K562 (cell line): ENCODE results near the gene RETREG1. TPM values are rescaled to one million over a fixed set of nuclear protein-coding genes. Genes with fewer than 3 reads are reported as not detected.

Experiments used
- ATAC-seq: fragments of 200-7000 bp; cut with Tn5 transposase; 3 replicates; pipeline ENCODE4 v1.9.1; 2020; ENCODE audit warnings: moderate library complexity
- BruUV-seq: library from RNA; stranded (reverse); fragments of 400-500 nt; replicated peaks from 2 replicates; lab custom pipeline; 2021; lab: Mats Ljungman, UMichigan
- CTCF ChIA-PET: fragments of 300-600 bp; formaldehyde crosslinking; extraction: SDS; loops from one replicate; lab custom pipeline; 2021; ENCODE audit warnings: low intra/inter-chr PET ratio; lab: Yijun Ruan, JAX
- POLR2A ChIA-PET: fragments of 300-600, 350-650 bp; sonication (Branson Sonifier 250); formaldehyde crosslinking; extraction: SDS; loops from one replicate; lab custom pipeline; 2021; ENCODE audit warnings: antibody characterized with exemption, inconsistent platforms; lab: Yijun Ruan, JAX
- DNase-seq, 4 experiments: peaks; one replicate each; pipeline versions ENCODE4 v3.0.0 to v3.0.0-alpha.2; 2011 to 2018; ENCODE audit warnings: low spot score in 3 of 4, mixed read lengths in 3 of 4; ENCODE audit errors: extremely low read depth in 1 of 4
- FAIRE-seq: peaks from 2 replicates; lab custom pipeline; 2011; peaks lifted over from hg19 to GRCh38; lab: Jason Lieb, UNC
- H2AFZ ChIP-seq: 2 replicates; pipeline ENCODE4 v1.6.0; 2011; ENCODE audit warnings: low read depth, low read length, control low read depth, inconsistent platforms
- H3K27ac ChIP-seq: fragments of 200-600 bp; 3 replicates; pipeline ENCODE4 v1.8.0; 2011; ENCODE audit warnings: low read depth, mild to moderate bottlenecking, control low read depth, inconsistent platforms, low read length, moderate library complexity, mixed read lengths; ENCODE audit errors: extremely low read depth
- H3K27me3 ChIP-seq, 2 experiments: fragments of 300-600 bp in 1 of 2; 2 replicates in 1 of 2; 3 replicates in 1 of 2; pipeline versions ENCODE4 v1.6.0 to v1.8.0; 2011; ENCODE audit warnings: inconsistent platforms in 2 of 2, low read length in 2 of 2, mild to moderate bottlenecking in 1 of 2, mixed read lengths in 1 of 2, moderate library complexity in 1 of 2; ENCODE audit not compliant: control insufficient read depth in 2 of 2, insufficient read depth in 2 of 2
- H3K36me3 ChIP-seq: fragments of 300-600 bp; 3 replicates; pipeline ENCODE4 v1.8.0; 2011; ENCODE audit warnings: mild to moderate bottlenecking, low read length, inconsistent platforms; ENCODE audit not compliant: control insufficient read depth, insufficient read depth
- H3K4me1 ChIP-seq, 2 experiments: fragments of 200-600 bp in 1 of 2; replicated peaks in 1 of 2; 2 replicates in 1 of 2; 3 replicates in 1 of 2; pipeline versions ENCODE4 v1.5.1 to v1.8.0; 2011; ENCODE audit warnings: inconsistent platforms in 2 of 2, low read length in 2 of 2, mild to moderate bottlenecking in 1 of 2, mixed read lengths in 1 of 2, moderate library complexity in 1 of 2; ENCODE audit not compliant: control insufficient read depth in 2 of 2, insufficient read depth in 2 of 2
- H3K4me2 ChIP-seq: 2 replicates; pipeline ENCODE4 v1.6.1; 2011; ENCODE audit warnings: low read length, control low read depth, inconsistent platforms, mixed read lengths; ENCODE audit not compliant: insufficient read depth
- H3K4me3 ChIP-seq: fragments of 200-600 bp; sonication (generic), shearing (Covaris generic); 2 replicates; pipeline ENCODE4 v1.5.1; 2016; ENCODE audit warnings: control low read depth, inconsistent platforms
- H3K79me2 ChIP-seq: fragments of 200-600 bp; 3 replicates; pipeline ENCODE4 v1.8.0; 2011; ENCODE audit warnings: low read length, inconsistent platforms; ENCODE audit not compliant: control insufficient read depth, insufficient read depth
- H3K9ac ChIP-seq, 2 experiments: 2 replicates each; pipeline versions ENCODE4 v1.6.0 to v1.6.1; 2011; ENCODE audit warnings: low read depth in 2 of 2, low read length in 2 of 2, control low read depth in 1 of 2, inconsistent platforms in 1 of 2, mild to moderate bottlenecking in 1 of 2, mixed read lengths in 1 of 2; ENCODE audit not compliant: insufficient read depth in 1 of 2
- H3K9me1 ChIP-seq: one replicate; pipeline ENCODE4 v1.6.0; 2011; ENCODE audit warnings: inconsistent platforms, mild to moderate bottlenecking, low read length, moderate library complexity; ENCODE audit not compliant: control insufficient read depth, insufficient read depth
- H3K9me3 ChIP-seq: replicated peaks from 2 replicates; pipeline ENCODE4 v1.5.1; 2011; ENCODE audit warnings: low read depth, low read length, inconsistent platforms; ENCODE audit not compliant: control insufficient read depth, insufficient read depth
- H4K20me1 ChIP-seq: replicated peaks from 2 replicates; pipeline ENCODE4 v1.6.1; 2011; ENCODE audit warnings: low read length, inconsistent platforms, mixed read lengths; ENCODE audit not compliant: control insufficient read depth, insufficient read depth
- MECOM ChIP-seq: fragments of 250-450 bp; sonication (Bioruptor Pico); IDR thresholded peaks from 2 replicates; pipeline ENCODE4 v1.8.0; 2022; ENCODE audit warnings: inconsistent platforms
- PRPF4 ChIP-seq: fragments of 200-400 bp; formaldehyde crosslinking; IDR thresholded peaks from one replicate; pipeline ENCODE4 v1.6.1; 2017; ENCODE audit warnings: low read length, low read depth, mild to moderate bottlenecking; ENCODE audit not compliant: insufficient read depth, poor library complexity, severe bottlenecking
- XRCC4 ChIP-seq: IDR thresholded peaks from one replicate; pipeline ENCODE4 v1.6.1; 2011; ENCODE audit not compliant: insufficient read depth, insufficient read length; ENCODE audit errors: extremely low read depth
- ZBTB40 ChIP-seq, 2 experiments: fragments of 450-650 bp in 1 of 2; sonication (generic) in 1 of 2; formaldehyde crosslinking in 1 of 2; IDR thresholded peaks; 2 replicates each; pipeline versions ENCODE4 v1.7.1 to v1.9.0; 2016 to 2022; ENCODE audit warnings: inconsistent platforms in 1 of 2, mild to moderate bottlenecking in 1 of 2, missing genetic modification reagents in 1 of 2
- ZNF224 ChIP-seq: sonication (generic); formaldehyde crosslinking; IDR thresholded peaks from 2 replicates; pipeline ENCODE4 v1.8.0; 2022; ENCODE audit warnings: mild to moderate bottlenecking, missing genetic modification reagents
- ZNF639 ChIP-seq, 2 experiments: fragments of 200-800 bp in 1 of 2; sonication (Bioruptor generic) in 1 of 2; sonication (generic) in 1 of 2; formaldehyde crosslinking in 1 of 2; IDR thresholded peaks in 1 of 2; conservative IDR thresholded peaks in 1 of 2; 2 replicates each; pipeline versions ENCODE4 v1.5.0 to v1.6.1; 2016 to 2020; ENCODE audit warnings: missing compliant biosample characterization in 1 of 2, missing genetic modification characterization in 1 of 2, missing genetic modification reagents in 1 of 2
- WGBS: fragments of 100-300 bp; shearing (Covaris generic); methylation state at CpG from one replicate; pipeline ENCODE4 v1.1.6; 2016; ENCODE audit warnings: low coverage, mixed read lengths; ENCODE audit not compliant: insufficient coverage; ENCODE audit errors: missing lambda C conversion rate; 5-methylcytosine and 5-hydroxymethylcytosine counted together
- in situ Hi-C: fragments of 300-500 bp; cut with MboI; formaldehyde crosslinking; loops from 4 replicates; pipeline ENCODE4 v1.15.0; 2018; ENCODE audit warnings: inconsistent platforms, mixed read lengths
- intact Hi-C: fragments of 100-400 bp; cut with micrococcal nuclease; formaldehyde crosslinking; loops from 2 replicates; pipeline ENCODE4 v1.14.2; 2022
- polyA plus RNA-seq, 8 experiments: library from polyadenylated mRNA; depleted of rRNA in 4 of 8; stranded (reverse) in 5 of 8; unstranded in 3 of 8; fragments of >200 nt; fragmentation: Nextera tagmentation in 2 of 8; fragmentation: Illumina TruSeq in 1 of 8; extraction: Ambion mirVana in 2 of 8; extraction: Trizol in 1 of 8; gene quantifications; 2 replicates each; pipeline versions ENCODE4 v1.2.1 to v1.2.3, GENCODE V29; 2011 to 2014; ENCODE audit warnings: inconsistent platforms in 1 of 8, missing spikeins in 1 of 8
- total RNA-seq, 7 experiments: library from RNA; depleted of rRNA in 6 of 7; stranded (reverse); fragments of >200 nt in 6 of 7; fragmentation: Illumina TruSeq in 2 of 7; extraction: Trizol in 2 of 7; gene quantifications; 2 replicates each; pipeline versions ENCODE4 v1.2.1 to v1.2.3, GENCODE V29; 2011 to 2021; ENCODE audit warnings: low replicate concordance in 1 of 7
- TF ChIP-seq, protein P1 (sequence below): fragments of 250-450 bp; sonication (Bioruptor Pico); IDR thresholded peaks from 2 replicates; pipeline ENCODE4 v1.6.1; 2021; ENCODE audit warnings: mild to moderate bottlenecking

Gene RETREG1
- total and polyA plus RNA-seq, 9 of the 15 experiments (the other 6 are each of a cell fraction or from before 2014, with no cell fraction given): 0.01 to 0.20 (median 0.08) TPM; not detected in 5

DNA sequence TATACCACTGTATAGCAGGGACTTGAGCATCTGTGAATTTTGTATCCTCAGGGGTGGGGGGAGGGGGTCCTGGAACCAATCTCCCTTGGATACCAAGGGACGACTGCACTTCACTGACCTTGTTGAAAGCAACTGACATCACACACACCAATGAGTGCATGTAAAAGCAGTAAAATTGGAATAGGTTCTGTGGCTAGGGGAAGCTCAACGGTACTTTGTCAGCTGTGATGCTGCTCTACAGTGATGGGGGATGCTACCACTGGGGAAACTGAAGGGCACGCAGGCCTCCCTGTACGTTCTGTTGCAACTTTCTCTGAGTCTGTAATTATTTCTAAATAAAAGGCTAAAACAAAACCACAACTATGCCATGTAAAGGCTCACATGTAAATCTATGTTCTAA lies 47.0 kb upstream of the RETREG1 start (continued):
- TF ChIP-seq ZNF639 (CRISPR knock-in tag; conservative IDR thresholded peaks at IDR 0.05 in 1 of 2, IDR thresholded peaks at IDR 0.05 in 1 of 2): no peak
- TF ChIP-seq PRPF4: no peak
- TF ChIP-seq ZNF224 (CRISPR knock-in tag): no peak

- DNase-seq: no peak
- WGBS: 0% methylated on average over 2 of the region's 2 CpGs
- POLR2A ChIA-PET: no interaction called here
- Histone ChIP-seq H4K20me1 (no peaks in the 10 kb centered on the region), H3K4me1 (no peaks in the 10 kb centered on the region), H3K9me1 (no peaks in the 10 kb centered on the region), H2AFZ (no peak overlapping the region), H3K4me3 (no peak overlapping the region), H3K27ac (no peak overlapping the region), H3K79me2 (no peaks in the 10 kb centered on the region), H3K4me2 (no peak overlapping the region), H3K27me3 (peaks cover 0 to 6% of the 10 kb centered on the region in 2 experiments; a peak in 3 of 5 replicates), H3K9ac (no peak overlapping the region), H3K9me3 (no peaks in the 10 kb centered on the region), H3K36me3 (no peaks in the 10 kb centered on the region)
- CTCF ChIA-PET: no interaction called here
- in situ Hi-C loops: no loop called here
- BruUV-seq: no TSS peak
- intact Hi-C loops: loop anchor here (10.0 kb wide), 1 partner anchor 177 kb away; no protein-coding TSS in a partner anchor
- ATAC-seq: no peak
- FAIRE-seq: no peak
- no peak for TF ChIP-seq MECOM (CRISPR knock-in tag)
- peak; percentile 81 for TF ChIP-seq ZBTB40 (IDR thresholded peaks at IDR 0.05)
- TF ChIP-seq ZBTB40 (CRISPR knock-in tag; IDR thresholded peaks at IDR 0.05): no peak
- TF ChIP-seq XRCC4: no peak
- TF ChIP-seq, protein P1, sequence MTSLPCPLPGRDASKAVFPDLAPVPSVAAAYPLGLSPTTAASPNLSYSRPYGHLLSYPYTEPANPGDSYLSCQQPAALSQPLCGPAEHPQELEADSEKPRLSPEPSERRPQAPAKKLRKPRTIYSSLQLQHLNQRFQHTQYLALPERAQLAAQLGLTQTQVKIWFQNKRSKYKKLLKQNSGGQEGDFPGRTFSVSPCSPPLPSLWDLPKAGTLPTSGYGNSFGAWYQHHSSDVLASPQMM (CRISPR knock-in tag): no peak
Measured at GRCh38 chr5:16661713-16662112, 44.9 kb upstream of the RETREG1 start.
